Neural progenitor cell (in vitro differentiated cells): ENCODE measurements around the gene BMP7.

Experiments used
- EZH2 ChIP-seq: fragments of 200-600 bp; sonication (generic); IDR thresholded peaks from 2 replicates; pipeline ENCODE4 v1.6.1; 2017; ENCODE audit warnings: antibody characterized with exemption, mild to moderate bottlenecking, moderate library complexity
- TF ChIP-seq, protein P1 (sequence below): fragments of 200-600 bp; sonication (generic); IDR thresholded peaks from 2 replicates; pipeline ENCODE4 v1.5.1; 2017; ENCODE audit warnings: antibody characterized with exemption, mild to moderate bottlenecking

DNA sequence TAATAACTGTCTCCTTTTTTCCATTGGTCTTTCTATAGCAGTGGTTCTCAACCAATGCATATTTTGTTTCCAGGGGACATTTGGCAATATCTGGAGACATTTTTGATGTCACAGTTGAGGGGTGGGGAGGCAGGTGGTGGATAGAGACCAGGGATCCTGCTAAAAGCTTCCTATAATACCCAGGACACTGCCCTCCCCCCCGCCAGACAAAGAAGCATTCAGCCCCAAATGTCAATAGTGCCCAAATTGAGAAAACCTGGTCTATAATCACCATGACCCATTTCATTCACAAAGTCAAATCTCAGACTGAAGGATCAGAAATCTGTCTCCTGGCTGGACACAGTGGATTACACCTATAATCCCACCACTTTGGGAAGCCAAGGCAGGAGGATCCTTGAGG, 128.8 kb downstream of the BMP7 start:
- TF ChIP-seq, protein P1, sequence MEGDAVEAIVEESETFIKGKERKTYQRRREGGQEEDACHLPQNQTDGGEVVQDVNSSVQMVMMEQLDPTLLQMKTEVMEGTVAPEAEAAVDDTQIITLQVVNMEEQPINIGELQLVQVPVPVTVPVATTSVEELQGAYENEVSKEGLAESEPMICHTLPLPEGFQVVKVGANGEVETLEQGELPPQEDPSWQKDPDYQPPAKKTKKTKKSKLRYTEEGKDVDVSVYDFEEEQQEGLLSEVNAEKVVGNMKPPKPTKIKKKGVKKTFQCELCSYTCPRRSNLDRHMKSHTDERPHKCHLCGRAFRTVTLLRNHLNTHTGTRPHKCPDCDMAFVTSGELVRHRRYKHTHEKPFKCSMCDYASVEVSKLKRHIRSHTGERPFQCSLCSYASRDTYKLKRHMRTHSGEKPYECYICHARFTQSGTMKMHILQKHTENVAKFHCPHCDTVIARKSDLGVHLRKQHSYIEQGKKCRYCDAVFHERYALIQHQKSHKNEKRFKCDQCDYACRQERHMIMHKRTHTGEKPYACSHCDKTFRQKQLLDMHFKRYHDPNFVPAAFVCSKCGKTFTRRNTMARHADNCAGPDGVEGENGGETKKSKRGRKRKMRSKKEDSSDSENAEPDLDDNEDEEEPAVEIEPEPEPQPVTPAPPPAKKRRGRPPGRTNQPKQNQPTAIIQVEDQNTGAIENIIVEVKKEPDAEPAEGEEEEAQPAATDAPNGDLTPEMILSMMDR = no peak
- TF ChIP-seq EZH2 = no peak
